GM18951 (cell line): ENCODE data around the gene TMEM219.

Experiments used
- POLR2A ChIP-seq: IDR thresholded peaks from 4 replicates; pipeline ENCODE4 v1.6.1; 2011; ENCODE audit warnings: mild to moderate bottlenecking; ENCODE audit not compliant: insufficient read length, insufficient read depth; ENCODE audit errors: extremely low read depth
- in situ Hi-C: fragments of 300-500 bp; cut with MboI; formaldehyde crosslinking; loops from one replicate; pipeline ENCODE4 v1.12.0; 2022; ENCODE audit warnings: low sequenced_read_pairs, mixed read lengths, inconsistent platforms; ENCODE audit not compliant: unreplicated experiment

TMEM219 gene

GRCh38 chr16:29982560-29983419 lies 20.9 kb downstream of the TMEM219 start:
- TF ChIP-seq POLR2A = no peak
- in situ Hi-C loops = no loop called here

- TF ChIP-seq POLR2A = no peak
These were observed 21.7 kb downstream of the TMEM219 start for GRCh38 chr16:29983420-29984136.

GRCh38 chr16:29984137-29984763 lies 22.4 kb downstream of the TMEM219 start:
- no peak for TF ChIP-seq POLR2A
- in situ Hi-C loops = no loop called here

More at GRCh38 chr16:29983420-29984136, 21.7 kb downstream of the TMEM219 start:
- in situ Hi-C loops = no loop called here

GRCh38 chr16:29984764-29985147 lies 22.9 kb downstream of the TMEM219 start:
- TF ChIP-seq POLR2A = no peak
- in situ Hi-C loops = no loop called here

GRCh38 chr16:29985271-29985811 lies 23.5 kb downstream of the TMEM219 start:
- no peak for TF ChIP-seq POLR2A
- in situ Hi-C loops = no loop called here

- TF ChIP-seq POLR2A = no peak
- in situ Hi-C loops = no loop called here
These were observed 24.4 kb downstream of the TMEM219 start for GRCh38 chr16:29986231-29986630.

- in situ Hi-C loops = no loop called here
- no peak for TF ChIP-seq POLR2A
These were observed 25.1 kb downstream of the TMEM219 start for GRCh38 chr16:29986931-29987330.

GRCh38 chr16:29987371-29988085 lies 25.6 kb downstream of the TMEM219 start:
- in situ Hi-C loops = no loop called here
- TF ChIP-seq POLR2A = no peak

- TF ChIP-seq POLR2A = no peak
- in situ Hi-C loops = no loop called here
These were observed 26.6 kb downstream of the TMEM219 start for GRCh38 chr16:29988346-29989075.

GRCh38 chr16:29989111-29989858 lies 27.4 kb downstream of the TMEM219 start:
- in situ Hi-C loops = no loop called here
- TF ChIP-seq POLR2A = no peak

- in situ Hi-C loops = no loop called here
- no peak for TF ChIP-seq POLR2A
These were observed 28.2 kb downstream of the TMEM219 start for GRCh38 chr16:29990034-29990433.
